Loucy (cell line): ENCODE measurements around the gene KLRC2.

Source experiments
- EZH2phosphoT487 ChIP-seq: fragments of 200-600 bp; IDR thresholded peaks from 2 replicates; pipeline ENCODE4 v1.6.1; 2018; ENCODE audit warnings: antibody characterized with exemption, mild to moderate bottlenecking, moderate library complexity, borderline replicate concordance
- TF ChIP-seq, protein P1 (sequence below): fragments of 200-600 bp; sonication (generic); conservative IDR thresholded peaks from 2 replicates; pipeline ENCODE4 v1.5.1; 2014; ENCODE audit warnings: mild to moderate bottlenecking, antibody characterized with exemption, low read length

DNA sequence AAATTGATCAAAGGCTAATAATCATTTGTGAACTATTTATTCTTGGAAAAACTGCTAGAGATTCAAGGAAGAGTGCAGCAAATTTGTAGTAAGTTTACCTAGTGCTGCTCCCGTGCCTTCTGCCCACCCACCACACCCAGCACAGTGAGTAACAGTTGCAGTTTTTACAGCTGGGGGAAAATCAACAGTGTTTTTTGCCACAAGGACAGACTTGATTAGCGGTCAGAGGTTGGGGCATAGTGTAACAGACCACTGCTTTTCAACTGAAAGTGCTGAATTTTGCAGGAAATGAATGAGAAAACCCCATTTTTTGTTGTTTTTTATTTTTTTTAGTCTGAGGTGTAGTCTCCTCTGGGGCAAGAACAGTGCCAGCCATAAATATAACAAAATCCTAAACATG, 38.5 kb downstream of the KLRC2 start:
- TF ChIP-seq, protein P1, sequence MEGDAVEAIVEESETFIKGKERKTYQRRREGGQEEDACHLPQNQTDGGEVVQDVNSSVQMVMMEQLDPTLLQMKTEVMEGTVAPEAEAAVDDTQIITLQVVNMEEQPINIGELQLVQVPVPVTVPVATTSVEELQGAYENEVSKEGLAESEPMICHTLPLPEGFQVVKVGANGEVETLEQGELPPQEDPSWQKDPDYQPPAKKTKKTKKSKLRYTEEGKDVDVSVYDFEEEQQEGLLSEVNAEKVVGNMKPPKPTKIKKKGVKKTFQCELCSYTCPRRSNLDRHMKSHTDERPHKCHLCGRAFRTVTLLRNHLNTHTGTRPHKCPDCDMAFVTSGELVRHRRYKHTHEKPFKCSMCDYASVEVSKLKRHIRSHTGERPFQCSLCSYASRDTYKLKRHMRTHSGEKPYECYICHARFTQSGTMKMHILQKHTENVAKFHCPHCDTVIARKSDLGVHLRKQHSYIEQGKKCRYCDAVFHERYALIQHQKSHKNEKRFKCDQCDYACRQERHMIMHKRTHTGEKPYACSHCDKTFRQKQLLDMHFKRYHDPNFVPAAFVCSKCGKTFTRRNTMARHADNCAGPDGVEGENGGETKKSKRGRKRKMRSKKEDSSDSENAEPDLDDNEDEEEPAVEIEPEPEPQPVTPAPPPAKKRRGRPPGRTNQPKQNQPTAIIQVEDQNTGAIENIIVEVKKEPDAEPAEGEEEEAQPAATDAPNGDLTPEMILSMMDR: no peak
- no peak for TF ChIP-seq EZH2phosphoT487
